ENCODE results near the gene VWF. TPM values are rescaled to one million over a fixed set of nuclear protein-coding genes. Genes with fewer than 3 reads are reported as not detected.

VWF gene
- total and polyA plus RNA-seq, 2 of the 4 experiments (the other 2 are of a cell fraction): under 0.01 to 0.09 TPM

- DNase-seq (no peak), ATAC-seq (ENCODE audit: low read depth) (no peak)
- no peak overlapping the region for H2BK15ac ChIP-seq (ENCODE audit: low read depth, low read length)
- POLR2A ChIA-PET (ENCODE audit: unreplicated experiment): no interaction called here
- no peak overlapping the region for H4K8ac ChIP-seq (ENCODE audit: low read depth in 2 of 2, low read length in 2 of 2)
- peak overlapping the region; percentile 44; the same call in 1 of the 2 replicates for H3K14ac ChIP-seq (replicated peaks; ENCODE audit: low read depth, low read length)
- no peak overlapping the region for H2AK5ac ChIP-seq (ENCODE audit: low read depth, low read length)
- H2AK9ac ChIP-seq (replicated peaks; ENCODE audit: low read depth, low read length, poor library complexity): no peak overlapping the region
- no peaks in the 10 kb centered on the region for H3K79me1 ChIP-seq (ENCODE audit: low read depth in 1 of 2, low read length in 2 of 2)
- no peak for TF ChIP-seq MXI1 (IDR thresholded peaks at IDR 0.05; ENCODE audit: borderline replicate concordance, low read depth, low read length)
- TF ChIP-seq USF2 (IDR thresholded peaks at IDR 0.05; ENCODE audit: low read depth, low read length): no peak
- TF ChIP-seq FOS (IDR thresholded peaks at IDR 0.05; ENCODE audit: low read depth, low read length): no peak
- no peak for TF ChIP-seq BHLHE40 (IDR thresholded peaks at IDR 0.05; ENCODE audit: low read depth, low read length)
- no peak for TF ChIP-seq RAD21 (IDR thresholded peaks at IDR 0.05; ENCODE audit: low read length)
- TF ChIP-seq POLR2A (IDR thresholded peaks at IDR 0.05; ENCODE audit: low read depth, low read length): no peak
- no peak for TF ChIP-seq RFX5 (IDR thresholded peaks at IDR 0.05; ENCODE audit: low read depth, low read length)
- TF ChIP-seq CTCF (conservative IDR thresholded peaks at IDR 0.05; ENCODE audit: low read depth, low read length): no peak
- no peak for TF ChIP-seq NFE2L2 (IDR thresholded peaks at IDR 0.05; ENCODE audit: low read depth, low read length)
- TF ChIP-seq RCOR1 (IDR thresholded peaks at IDR 0.05; ENCODE audit: insufficient replicate concordance, low read length): no peak
- TF ChIP-seq MAZ (IDR thresholded peaks at IDR 0.05; ENCODE audit: borderline replicate concordance, low read depth, low read length): no peak
- TF ChIP-seq MAFK (IDR thresholded peaks at IDR 0.05; ENCODE audit: low read depth, low read length): no peak
- TF ChIP-seq ELK1 (IDR thresholded peaks at IDR 0.05; ENCODE audit: borderline replicate concordance, low read depth, low read length): no peak
- no peak for TF ChIP-seq SMC3 (IDR thresholded peaks at IDR 0.05; ENCODE audit: low read depth, low read length)
- no peak for TF ChIP-seq CHD1 (IDR thresholded peaks at IDR 0.05; ENCODE audit: low read depth, low read length)
- no peak for TF ChIP-seq CEBPB (IDR thresholded peaks at IDR 0.05; ENCODE audit: low read depth, low read length)
- no peak overlapping the region for H3K23ac ChIP-seq (ENCODE audit: low read depth, low read length)
- dilution Hi-C loops (cut with HindIII; ENCODE audit: low sequenced_read_pairs, unreplicated experiment): no loop called here
- H3K4me3 ChIP-seq (ENCODE audit: insufficient read depth, low read depth, low read length): no peak overlapping the region
- WGBS, 2 experiments (ENCODE audit: extremely low coverage in 2 of 2, insufficient read length in 1 of 2): 100% methylated on average over 1 of the region's 5 CpGs; no CpG with 5 or more reads in 1 of the 2 experiments
- H3K27ac ChIP-seq (ENCODE audit: insufficient read depth, low read length): no peak overlapping the region
- no peaks in the 10 kb centered on the region for H3K9me3 ChIP-seq (ENCODE audit: control insufficient read depth, insufficient read depth, low read length)
- BruUV-seq (replicated peaks): no TSS peak
- no peak overlapping the region for H3K56ac ChIP-seq (ENCODE audit: extremely low read depth, insufficient read depth, low read length)
- no peak overlapping the region for H3K4ac ChIP-seq (ENCODE audit: low read depth, low read length)
- no peak overlapping the region for H3K4me2 ChIP-seq (ENCODE audit: low read depth, low read length)
- H4K91ac ChIP-seq (ENCODE audit: insufficient read depth, low read depth, low read length): no peak overlapping the region
- no peaks in the 10 kb centered on the region for H3K36me3 ChIP-seq (ENCODE audit: control insufficient read depth, insufficient read depth, low read length)
- intact Hi-C loops (cut with micrococcal nuclease): no loop called here
- CTCF ChIA-PET: no interaction called here
- no peak overlapping the region for H3K18ac ChIP-seq (ENCODE audit: low read depth, low read length)
- H3K9me1 ChIP-seq (ENCODE audit: insufficient read depth, low read length): no peaks in the 10 kb centered on the region; the same call in 1 of the 2 replicates
- no peak overlapping the region for H2AFZ ChIP-seq (replicated peaks; ENCODE audit: low read length, poor library complexity)
- H2BK20ac ChIP-seq (ENCODE audit: low read depth, low read length): no peak overlapping the region
- H4K20me1 ChIP-seq (ENCODE audit: insufficient read depth, low read length): no peaks in the 10 kb centered on the region
- H3K4me1 ChIP-seq (ENCODE audit: control insufficient read depth, insufficient read depth, low read length): no peaks in the 10 kb centered on the region
- H3K9ac ChIP-seq (ENCODE audit: low read depth, low read length): no peak overlapping the region
- H2BK5ac ChIP-seq (ENCODE audit: low read depth, low read length, poor library complexity, severe bottlenecking): no peak overlapping the region
- no peaks in the 10 kb centered on the region for H3K27me3 ChIP-seq (ENCODE audit: control insufficient read depth, insufficient read depth, low read length)
- in situ Hi-C loops (cut with MboI; ENCODE audit: low sequenced_read_pairs): no loop called here
- H2BK120ac ChIP-seq (ENCODE audit: low read depth, low read length): no peak overlapping the region
- H4K5ac ChIP-seq (ENCODE audit: low read depth, low read length): no peak overlapping the region
Observed at GRCh38 chr12:6146951-6147350, 22.5 kb upstream of the VWF start.

Data from IMR-90 (cell line).